COLO668 (cell line): ENCODE results near the gene C11orf87.
A peak's percentile ranks its signal among the peaks of the same experiment; 100 is the strongest.

Source experiments
- DNase-seq: peaks from one replicate; lab custom pipeline; 2025; ENCODE audit not compliant: unreplicated experiment; lab: John Stamatoyannopoulos, UW

C11orf87 gene

GRCh38 chr11:109421981-109422869 is at the start of gene C11orf87:
TSS of gene C11orf87 (plus strand) at chr11:109422190. CDS start at chr11:109423634, 1,444 bp downstream.
- DNase-seq = peak; percentile 79

DNA sequence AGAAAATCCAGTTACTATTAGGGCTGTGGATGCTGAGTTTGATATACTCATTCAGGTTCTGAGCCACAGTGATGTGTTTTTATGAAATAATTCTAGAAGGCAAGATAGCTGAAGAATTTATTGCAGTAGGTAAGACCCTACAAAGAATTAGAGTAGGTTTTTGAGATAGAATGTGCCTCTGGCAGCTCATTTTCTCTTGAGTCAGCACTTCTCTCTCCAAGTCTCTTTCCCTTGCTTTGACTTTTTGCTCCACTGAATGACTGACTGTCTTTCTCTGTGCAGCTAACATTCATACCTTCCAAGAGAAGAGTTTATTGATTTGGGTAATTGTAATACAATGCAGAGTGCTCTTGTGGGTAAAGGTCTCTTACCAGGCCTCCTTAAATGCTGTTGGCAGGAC is 48.0 kb upstream of the C11orf87 start:
- no peak for DNase-seq

GRCh38 chr11:109374441-109374840 is 47.5 kb upstream of the C11orf87 start:
- DNase-seq = no peak

DNA sequence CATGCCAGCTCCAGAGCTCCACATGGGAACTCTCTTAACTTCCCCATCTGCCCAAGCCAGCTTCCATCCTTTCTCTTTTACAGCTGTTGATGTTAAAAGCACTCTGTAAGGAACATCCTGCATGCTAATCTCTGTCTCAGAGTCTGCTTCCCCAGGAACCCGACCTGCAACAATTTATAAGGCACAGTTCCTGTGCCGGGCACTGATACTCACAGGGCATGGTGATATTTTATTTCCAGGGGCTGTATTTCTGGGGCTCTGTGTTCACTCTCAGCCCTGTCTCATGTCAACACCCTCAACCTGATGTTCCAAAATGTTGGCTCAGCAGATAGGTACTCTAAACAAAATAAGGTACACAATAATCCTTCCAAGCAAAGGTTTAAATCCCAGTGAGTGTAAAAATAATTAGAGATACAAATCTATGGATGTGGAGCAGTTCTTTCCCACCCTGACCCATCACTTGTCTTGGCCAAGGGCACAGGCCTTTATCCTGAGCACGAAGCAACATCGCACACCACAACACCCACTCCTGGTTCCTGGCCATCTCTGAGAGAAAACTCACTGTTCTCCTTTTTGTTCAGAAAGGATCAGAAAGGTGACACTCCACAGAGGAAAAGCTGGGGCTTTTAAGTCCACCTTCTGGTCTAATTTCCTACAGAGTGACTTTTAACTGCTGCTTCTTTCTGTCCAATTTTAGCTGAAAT is 44.8 kb upstream of the C11orf87 start:
- no peak for DNase-seq

DNA sequence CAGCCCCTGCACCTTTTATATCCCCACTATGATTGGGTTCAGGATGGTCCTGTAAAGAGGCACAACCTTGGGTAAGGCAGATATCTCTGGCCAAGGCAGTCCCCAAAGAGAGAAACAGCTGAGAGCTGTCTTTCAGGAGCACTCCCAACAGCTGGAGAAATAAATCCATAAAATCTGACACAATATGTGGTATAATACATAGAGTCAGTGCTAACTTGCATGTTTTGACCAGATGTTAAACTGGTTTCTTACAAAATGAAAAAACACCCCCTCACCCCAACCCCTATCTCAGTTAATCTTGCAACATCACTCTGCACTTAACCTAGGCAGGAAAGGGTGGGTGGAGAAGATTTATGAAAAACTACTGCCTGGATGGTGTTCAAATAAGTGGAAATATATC is 44.0 kb upstream of the C11orf87 start:
- no peak for DNase-seq

DNA sequence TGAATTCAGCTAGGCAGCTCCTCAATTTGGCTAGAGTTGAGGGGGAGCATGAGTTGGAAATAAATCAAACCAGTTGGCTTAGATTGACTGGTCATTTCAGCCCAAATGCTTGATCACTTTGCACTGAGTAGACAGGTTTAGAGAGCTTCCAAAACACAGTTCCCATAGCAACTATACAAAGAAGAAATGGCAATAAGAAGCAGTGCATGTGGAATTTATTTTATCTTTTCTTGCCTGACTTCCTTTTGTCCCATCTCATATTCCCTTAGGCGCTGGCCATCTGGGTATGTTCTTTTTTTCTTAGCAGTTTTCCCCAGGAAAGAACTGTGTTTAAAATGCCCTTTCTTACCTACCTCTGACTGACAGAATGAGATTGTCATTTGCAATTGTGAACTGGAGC is 38.7 kb upstream of the C11orf87 start:
- DNase-seq = no peak

GRCh38 chr11:109384873-109385272 is 37.1 kb upstream of the C11orf87 start:
- DNase-seq = no peak

DNA sequence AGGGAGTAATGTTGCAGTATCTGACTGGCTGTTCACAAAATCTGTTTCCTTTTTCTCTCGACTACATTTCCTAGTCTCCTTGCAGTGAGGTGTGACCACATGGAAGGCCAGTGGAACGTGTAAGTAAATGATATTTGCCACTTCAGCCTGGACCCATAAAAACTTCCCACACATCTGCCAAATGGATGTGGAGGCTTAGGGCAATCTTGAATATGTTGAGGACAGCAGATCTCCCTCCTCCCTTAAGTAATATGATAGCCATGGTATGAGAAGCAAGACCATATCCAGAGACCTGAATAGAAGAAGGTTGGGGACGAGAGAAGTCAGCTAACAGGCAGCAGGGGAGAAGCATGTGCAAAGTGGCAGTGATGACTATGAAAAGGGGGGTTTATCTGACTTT is 33.0 kb upstream of the C11orf87 start:
- DNase-seq = no peak

DNA sequence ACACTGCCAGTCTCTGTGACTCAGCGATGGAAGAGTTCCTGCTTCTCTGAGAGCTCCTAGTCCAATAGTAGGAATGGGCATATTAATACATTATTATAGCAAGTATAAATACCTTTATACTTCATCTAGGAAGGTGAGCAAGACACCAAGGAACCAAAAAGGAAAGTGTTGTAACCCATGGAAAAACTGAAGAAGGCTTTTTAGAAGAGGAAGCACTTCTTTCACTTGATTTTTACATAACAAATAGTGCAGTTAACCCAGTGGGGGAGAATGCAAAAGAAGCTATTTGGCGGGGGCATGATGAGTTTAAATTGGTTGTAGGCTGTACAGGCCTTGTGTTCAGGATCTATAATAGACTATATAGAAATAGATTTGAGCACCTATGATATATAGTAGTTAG is 31.2 kb upstream of the C11orf87 start:
- DNase-seq = no peak

DNA sequence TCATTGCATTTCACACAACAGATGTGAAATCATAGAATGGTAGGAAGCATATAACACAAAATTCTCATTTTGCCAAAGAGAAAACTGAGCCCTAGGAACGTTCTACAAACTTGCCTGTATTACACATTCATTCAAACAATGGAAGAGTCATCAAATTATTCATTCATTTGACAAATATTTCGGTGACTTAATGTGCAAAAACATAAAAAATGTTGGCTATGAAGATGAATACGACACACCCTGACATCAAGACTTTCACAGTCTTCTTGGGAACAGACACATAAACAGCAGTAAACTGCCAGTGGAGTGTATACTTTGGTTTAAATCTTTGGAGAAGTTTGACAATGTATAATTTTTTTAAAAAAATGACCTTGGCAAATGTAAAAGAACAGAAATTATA is 20.4 kb upstream of the C11orf87 start:
- DNase-seq = no peak

- no peak for DNase-seq
These were observed 16.3 kb upstream of the C11orf87 start for GRCh38 chr11:109405671-109406070.

DNA sequence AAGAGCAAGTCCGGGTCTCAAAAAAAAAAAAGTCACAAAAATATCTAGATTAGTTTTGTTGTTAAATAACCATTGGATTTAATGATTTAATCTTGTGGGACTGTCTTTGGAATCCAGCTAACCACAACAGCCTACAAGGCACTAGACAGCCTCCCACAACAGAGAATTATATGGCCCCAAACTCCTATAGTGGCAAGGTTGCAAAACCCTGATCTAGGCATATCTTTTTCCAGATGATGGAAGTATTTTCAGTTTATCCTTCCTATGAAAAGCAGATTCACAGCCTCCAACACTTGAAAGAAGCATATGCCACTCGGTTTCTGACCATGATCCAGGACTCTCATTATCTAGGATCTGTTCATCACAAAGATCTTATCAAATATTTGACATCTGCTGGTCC is 5.4 kb upstream of the C11orf87 start:
- DNase-seq = no peak

- peak; percentile 64 for DNase-seq
These were observed 978 bp downstream of the C11orf87 start for GRCh38 chr11:109422870-109423465.

GRCh38 chr11:109423466-109424190 is 1.6 kb downstream of the C11orf87 start:
- DNase-seq = peak; percentile 74

GRCh38 chr11:109424901-109425300 is 2.9 kb downstream of the C11orf87 start:
- DNase-seq = peak; percentile 6

- DNase-seq = peak; percentile 25
These were observed 3.6 kb downstream of the C11orf87 start for GRCh38 chr11:109425554-109425953.

DNA sequence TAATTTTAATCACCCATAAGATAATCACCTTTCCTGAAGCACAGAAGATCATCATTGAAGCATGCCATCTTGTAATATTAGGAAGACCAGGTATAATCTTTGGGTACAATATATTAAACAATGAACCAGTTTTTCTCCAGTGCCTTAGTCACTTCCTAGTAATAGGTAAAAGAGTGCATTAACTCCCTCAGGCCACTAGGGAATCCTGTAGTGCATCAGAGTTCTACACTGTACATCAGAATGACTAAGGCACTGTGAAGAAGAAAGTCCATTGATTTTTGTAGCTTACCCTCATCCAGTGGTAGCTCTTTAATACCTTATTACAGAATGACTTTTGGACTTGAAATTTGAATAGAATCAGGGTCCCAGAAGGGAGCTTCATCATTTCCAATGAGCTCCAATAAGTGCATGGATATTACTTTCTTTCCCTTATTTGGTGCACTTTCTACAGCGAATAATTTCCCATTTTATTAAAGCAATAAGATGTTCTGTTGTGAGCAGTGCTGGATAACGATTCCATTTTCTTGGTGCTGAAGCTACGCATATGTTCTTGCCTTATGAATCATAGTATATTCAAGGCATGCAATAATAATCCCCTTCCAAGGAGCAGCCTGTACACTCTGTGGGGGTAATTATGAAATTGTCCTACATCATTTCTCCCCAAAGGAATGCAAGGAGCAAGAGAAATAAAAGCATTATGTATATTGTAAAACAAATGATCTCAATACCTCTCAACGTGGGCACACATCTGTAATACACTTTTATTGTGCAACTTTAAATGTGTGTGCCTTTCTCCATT is 4.7 kb downstream of the C11orf87 start:
- DNase-seq = no peak

DNA sequence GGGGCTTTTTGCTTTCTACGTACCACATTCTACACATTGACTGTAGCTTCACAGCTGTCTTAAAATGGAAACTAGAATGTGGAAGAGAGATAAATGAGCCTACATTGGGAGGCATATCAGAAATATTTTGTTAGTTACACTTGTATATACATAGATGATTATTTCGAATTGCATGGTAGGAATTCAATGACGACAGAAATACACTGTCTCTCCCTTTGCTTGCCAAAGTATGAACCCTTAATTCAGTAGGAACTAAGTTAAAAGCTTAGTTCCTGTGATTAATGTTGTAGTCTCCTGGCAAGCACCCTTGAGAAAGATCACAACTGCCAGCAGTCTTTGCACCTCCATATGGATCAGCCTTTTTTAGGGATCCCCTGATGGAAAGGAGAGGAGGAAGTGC is 10.1 kb downstream of the C11orf87 start:
- DNase-seq = no peak

- DNase-seq = no peak
These were observed 11.8 kb downstream of the C11orf87 start for GRCh38 chr11:109433753-109434256.

DNA sequence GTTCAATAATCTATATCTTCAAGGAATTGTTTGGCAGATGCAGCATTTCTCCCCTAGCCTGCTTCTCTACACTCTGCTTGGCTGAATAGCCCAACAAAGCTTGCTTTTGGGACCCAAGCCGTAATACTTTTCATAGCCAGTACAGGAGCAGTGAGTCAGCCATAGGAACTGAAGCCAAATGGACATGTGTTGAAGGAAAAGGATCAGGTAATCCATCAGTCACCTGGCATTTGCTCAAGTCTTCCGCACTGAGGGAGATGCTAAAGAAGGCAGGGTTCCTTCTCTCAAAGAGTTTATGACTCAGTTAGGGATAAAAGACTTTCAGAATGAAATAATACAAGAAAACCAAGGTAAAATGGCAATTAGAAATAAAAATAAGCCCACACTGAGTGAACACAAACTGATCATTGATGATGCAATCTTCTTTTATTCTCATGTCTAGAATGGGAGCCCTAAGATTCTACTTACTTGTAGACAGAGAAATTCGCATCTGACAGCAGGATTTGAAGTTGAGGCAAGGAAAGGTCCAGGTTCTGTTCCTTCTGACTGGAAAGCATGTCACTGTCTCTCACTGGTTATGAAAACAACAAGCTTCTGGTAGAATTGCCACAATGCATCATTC is 13.2 kb downstream of the C11orf87 start:
- no peak for DNase-seq
